Inflammatory macrophage treated with lipopolysaccharide for 4 hours (primary cell): ENCODE results near the gene RAB34.
"Not testable (repeated sequence)": the region's sequence is repeated elsewhere in the genome, so short reads cannot be mapped to it uniquely, and the experiment has no call there.

Experiments
- DNase-seq: peaks from one replicate; pipeline ENCODE4 v3.0.0-alpha.2; 2020

Gene RAB34

GRCh38 chr17:28726627-28727491 is 9.2 kb upstream of the RAB34 start:
- DNase-seq: peak; percentile 90

DNA sequence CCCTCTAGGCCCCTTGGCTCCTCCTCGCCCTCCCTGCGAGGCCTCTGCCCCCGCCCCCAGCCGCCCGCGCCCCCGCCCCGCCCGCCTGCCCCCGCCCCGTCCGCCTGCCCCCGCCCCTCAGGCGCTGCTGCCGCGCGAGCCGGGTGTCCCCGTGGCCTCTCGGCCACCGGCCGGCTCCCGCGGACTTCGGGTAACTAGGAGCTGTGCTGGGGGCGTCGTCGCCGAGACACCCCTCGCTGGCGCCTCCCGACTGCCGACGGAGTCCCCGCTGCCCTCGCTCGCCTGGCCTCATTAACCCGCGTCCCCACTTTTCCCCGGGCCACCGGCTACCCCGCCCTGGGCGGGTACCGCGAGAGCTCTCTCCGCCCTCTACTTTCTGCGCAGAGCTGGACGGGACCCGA is 8.6 kb upstream of the RAB34 start, which contains the start of gene TLCD1:
TLCD1 (minus strand) TSS at position 8 of the 401 bp plus-strand sequence. CDS start 136 bp downstream, outside the sequence.
- DNase-seq: peak; percentile 65

GRCh38 chr17:28725660-28726225 is 8.1 kb upstream of the RAB34 start:
- no peak for DNase-seq

DNA sequence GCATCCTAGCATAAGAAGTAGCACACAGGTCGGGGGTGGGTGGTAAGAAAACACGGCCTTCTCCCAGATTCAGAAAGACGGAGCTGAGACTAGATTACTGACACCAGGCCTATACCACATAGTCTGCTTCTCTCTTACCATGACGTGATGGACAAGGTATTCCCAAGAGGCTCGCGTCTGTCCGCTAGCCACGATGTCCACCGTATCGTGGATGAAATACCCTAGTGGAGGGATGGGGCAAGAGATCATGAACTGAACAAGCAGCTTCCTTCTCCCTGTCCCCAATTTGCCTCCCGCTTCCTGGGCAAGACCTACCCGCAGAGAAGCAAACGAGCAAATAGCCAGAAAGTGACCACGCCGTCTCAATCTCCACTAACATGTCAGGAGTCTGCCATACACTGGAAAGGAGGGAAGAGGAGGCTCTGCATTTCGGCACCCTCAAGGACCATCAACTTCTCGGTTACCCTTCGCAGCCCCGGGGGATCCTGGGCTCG is 7.5 kb upstream of the RAB34 start:
- DNase-seq: no peak

DNA sequence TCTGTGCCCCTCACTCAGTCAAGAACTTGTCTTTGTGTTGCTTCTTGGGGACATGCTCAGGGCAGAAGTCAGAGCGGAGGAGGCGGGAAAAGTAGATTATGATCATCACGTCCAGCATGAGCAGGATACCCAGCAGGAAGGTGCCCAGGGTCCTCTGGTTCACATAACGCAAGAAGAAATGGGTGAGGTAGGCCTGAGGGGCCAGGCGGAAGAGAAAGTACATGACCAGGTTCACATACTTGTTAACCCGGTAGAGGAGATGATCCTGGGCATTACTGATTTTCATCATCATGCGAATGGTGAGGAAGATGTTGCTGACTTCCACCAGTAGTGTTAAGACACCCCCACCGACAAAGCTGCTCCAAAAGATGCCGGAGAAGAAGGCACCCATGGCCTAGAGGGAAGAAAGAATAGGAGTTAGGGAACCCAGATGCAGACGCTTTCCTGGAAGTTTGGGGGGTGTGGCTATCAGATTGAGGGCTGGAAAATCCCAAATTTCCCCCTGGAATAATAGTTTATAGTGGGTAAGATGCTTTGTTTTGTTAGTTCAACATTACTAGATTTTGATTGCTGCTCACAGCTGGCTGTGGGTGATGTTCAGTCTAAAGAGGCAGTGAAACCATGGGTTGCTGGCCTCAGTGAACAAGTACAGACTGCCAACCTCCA is 7.0 kb upstream of the RAB34 start:
- DNase-seq: no peak

GRCh38 chr17:28723836-28724499 is 6.3 kb upstream of the RAB34 start:
- DNase-seq: not testable (repeated sequence)

GRCh38 chr17:28723159-28723835 is 5.6 kb upstream of the RAB34 start:
- no peak for DNase-seq

DNA sequence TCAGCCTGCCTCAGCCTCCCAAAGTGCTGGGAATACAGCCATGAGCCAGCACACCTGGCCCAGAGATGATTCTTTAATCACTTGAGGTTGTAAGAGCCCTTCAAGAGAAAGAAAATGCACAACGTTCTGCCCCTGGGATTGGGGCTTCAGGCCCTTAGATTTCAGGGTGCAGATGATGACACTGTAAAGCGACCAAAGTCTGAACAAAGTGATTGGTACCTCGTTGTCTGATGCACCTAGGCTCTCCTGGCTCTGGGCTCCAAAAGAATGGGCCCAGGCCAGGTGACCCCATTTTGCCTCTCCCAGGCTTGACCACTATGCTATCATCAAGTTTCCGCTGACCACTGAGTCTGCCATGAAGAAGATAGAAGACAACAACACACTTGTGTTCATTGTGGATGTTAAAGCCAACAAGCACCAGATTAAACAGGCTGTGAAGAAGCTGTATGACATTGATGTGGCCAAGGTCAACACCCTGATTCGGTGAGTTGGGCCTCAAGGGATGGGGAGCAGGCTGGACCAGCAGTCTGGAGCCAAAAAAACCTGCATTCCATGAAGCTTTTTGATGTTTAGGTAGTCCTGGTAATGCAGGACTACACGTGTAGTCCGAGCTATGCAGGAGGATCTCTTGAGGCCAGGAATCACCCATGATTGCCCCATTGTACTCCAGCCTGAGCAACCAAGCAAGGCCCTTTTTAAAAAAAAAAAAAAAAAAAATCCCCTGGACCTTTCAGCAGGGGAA is 4.9 kb upstream of the RAB34 start:
- no peak for DNase-seq

DNA sequence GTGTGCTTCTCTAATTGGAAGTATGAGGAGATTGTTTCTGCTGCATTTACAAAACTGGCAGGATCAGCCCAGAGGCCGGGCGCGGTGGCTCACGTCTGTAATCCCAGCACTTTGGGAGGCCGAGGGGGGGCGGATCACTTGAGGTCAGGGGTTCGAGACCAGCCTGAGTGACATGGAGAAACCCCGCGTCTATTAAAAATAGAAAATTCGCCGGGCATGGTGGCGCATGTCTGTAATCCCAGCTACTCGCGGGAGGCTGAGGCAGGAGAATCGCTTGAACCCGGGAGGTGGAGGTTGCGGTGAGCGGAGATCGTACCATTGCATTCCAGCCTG is 3.3 kb upstream of the RAB34 start:
- DNase-seq: not testable (repeated sequence)

DNA sequence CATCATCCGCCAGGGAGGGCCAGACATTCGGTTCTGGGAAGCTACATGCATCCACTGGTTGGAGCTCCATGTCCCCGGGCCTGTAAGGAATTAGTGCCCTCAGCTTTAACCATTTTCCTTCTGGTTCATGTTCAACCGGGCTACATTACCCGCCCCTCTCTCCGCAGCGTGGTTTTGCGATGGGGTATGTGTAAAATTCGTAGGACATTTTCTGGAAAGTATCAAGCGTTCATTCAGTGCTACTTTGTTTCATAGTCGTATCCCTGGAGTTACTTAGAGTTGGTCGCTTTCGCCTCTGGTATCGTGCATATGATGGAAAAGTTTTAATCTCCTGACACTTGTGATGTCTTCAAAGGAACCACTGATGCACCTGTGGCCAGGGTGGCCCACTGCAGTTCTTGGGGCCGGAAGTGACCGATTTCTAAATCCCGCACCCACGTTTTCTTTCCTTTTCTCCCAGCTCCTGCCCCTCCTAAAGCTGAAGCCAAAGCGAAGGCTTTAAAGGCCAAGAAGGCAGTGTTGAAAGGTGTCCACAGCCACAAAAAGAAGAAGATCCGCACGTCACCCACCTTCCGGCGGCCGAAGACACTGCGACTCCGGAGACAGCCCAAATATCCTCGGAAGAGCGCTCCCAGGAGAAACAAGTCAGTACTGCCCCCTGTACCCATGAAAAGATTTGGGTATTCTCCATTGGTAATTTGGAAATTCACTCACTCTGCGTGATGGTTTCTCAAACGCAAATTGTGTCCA is 2.8 kb upstream of the RAB34 start:
- no peak for DNase-seq

GRCh38 chr17:28719021-28719433 is 1.4 kb upstream of the RAB34 start:
- DNase-seq: no peak

DNA sequence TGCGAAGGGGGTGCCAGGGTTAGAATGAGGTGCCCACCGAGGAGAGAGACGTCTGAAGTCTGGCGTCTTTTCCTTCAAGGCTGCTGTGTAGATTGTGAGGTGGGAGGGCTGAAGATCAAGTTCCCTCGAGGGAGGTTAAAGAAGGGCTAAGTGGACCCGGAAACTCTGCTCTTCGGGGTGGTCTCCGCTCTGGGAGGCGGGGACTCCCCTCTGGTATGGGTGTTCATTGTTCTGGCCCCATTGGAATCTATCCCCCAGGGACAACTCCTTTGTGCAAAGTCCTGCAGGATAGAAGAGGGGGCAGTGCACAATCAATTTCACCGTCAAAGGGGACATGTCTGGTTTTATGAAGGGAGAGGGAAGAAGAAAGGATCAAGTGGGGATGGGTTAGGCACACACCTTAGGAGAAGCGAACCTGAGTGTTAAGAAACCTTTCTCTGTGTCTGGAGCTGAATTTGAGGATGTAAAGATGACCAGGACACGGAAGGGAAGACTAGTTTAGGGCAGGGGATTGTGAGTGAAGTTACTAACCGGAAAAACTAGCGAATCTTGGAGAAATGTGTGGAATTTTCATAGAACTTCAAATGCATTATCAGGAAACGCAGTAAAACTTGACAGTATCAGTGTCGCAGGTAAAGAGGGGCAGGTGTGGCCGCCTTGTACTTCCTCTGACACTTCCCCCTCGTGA is 809 bp upstream of the RAB34 start:
- no peak for DNase-seq

- DNase-seq: no peak
These were observed 709 bp downstream of the RAB34 start for GRCh38 chr17:28716740-28717577.

GRCh38 chr17:28715217-28715616 is 2.5 kb downstream of the RAB34 start:
- no peak for DNase-seq

- DNase-seq: no peak
These were observed 3.4 kb downstream of the RAB34 start for GRCh38 chr17:28714281-28714680.

DNA sequence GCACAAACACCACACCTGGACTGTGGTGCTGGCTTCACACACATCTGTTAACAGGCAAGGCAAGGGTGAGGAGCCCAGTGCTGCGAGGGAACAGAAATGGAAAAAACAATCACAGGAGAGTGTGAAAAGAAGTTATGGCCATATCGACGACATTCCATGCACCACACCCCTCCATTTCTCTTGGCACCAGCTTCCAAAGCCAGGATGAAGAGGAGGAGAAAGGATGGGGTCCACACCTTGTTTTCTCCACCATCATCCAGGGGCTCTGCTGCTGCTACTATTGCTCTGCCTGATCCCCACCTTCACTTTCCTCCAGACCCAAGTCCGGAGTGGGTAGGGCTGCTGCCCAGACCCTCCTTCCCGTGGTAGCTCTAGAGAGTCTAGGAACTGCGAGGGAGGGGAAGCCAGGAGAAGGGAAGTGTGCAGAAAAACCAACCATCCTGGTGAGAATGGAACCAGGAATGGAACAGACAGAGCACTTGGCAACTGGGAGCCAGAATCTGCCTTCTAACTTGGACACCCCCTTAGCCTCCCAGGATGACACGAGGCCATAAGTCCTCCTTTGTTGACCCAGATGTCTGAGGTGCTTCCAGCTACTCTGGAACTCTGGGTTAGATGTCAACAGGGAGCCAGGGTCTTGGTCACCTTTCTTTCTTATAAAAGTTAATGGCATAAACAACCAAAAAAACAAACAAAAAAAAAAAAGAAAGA is 4.8 kb downstream of the RAB34 start:
- DNase-seq: no peak

DNA sequence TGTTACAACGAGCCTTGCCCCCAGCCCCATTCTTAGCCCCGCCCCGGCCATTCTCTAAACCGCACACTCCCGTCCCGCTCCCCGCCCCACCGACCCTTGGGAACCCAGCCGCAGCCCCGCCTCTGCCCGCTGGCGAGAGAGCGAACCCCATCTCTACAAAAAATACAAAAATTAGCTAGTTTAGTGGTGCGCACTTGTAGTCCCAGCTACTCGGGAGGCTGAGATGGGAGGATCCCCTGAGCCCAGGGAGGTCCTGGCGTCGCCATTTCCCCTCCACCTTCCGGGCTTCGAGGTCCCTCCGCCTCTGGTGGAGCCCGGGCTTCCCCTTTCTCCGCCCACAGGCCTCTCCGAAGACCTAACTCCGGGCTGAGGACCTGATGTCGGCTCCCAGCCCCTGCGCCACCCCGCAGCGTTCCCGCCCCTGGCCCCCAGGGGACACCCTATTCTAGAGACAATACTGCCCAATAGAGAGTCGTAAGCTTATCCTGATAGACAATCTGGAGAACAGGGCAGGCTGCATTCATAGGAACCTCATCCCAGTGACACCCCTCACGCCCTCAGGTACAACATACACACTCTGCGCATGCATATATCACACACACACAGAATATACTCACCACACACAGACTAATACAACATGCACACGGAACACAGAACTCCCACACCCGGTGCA is 5.5 kb downstream of the RAB34 start:
- DNase-seq: peak; percentile 75

GRCh38 chr17:28711723-28712031 is 6.0 kb downstream of the RAB34 start, which contains the start of gene PROCA1:
PROCA1 (minus strand) TSS chr17:28711888; CDS start chr17:28711660, 228 bp downstream.
- no peak for DNase-seq
